ENCODE measurements around the gene ERAP2. TPM values are rescaled to one million over a fixed set of nuclear protein-coding genes. Genes with fewer than 3 reads are reported as not detected.
A peak's percentile ranks its signal among the peaks of the same experiment; 100 is the strongest.

Gene ERAP2
- total and polyA plus RNA-seq, 11 donors, result 0.99 to 30.5 (median 7.0) TPM

DNA sequence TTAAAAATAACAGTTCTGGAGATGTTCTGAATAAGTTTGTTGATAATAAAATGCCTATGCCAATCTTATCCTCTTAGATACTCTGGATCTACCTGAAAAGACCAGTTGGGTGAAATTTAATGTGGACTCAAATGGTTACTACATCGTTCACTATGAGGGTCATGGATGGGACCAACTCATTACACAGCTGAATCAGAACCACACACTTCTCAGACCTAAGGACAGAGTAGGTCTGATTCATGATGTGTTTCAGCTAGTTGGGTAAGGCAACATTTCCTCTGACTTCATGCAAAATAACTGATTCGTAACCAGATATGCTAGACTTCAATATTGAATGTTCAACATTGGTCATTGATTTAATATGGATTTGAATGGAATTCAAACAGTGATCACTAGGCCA is 27.0 kb downstream of the ERAP2 start:
- ATAC-seq, result no peak
- DNase-seq, result no peak
- TF ChIP-seq, protein P1, sequence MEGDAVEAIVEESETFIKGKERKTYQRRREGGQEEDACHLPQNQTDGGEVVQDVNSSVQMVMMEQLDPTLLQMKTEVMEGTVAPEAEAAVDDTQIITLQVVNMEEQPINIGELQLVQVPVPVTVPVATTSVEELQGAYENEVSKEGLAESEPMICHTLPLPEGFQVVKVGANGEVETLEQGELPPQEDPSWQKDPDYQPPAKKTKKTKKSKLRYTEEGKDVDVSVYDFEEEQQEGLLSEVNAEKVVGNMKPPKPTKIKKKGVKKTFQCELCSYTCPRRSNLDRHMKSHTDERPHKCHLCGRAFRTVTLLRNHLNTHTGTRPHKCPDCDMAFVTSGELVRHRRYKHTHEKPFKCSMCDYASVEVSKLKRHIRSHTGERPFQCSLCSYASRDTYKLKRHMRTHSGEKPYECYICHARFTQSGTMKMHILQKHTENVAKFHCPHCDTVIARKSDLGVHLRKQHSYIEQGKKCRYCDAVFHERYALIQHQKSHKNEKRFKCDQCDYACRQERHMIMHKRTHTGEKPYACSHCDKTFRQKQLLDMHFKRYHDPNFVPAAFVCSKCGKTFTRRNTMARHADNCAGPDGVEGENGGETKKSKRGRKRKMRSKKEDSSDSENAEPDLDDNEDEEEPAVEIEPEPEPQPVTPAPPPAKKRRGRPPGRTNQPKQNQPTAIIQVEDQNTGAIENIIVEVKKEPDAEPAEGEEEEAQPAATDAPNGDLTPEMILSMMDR (IDR thresholded peaks at IDR 0.05), result no peak
- TF ChIP-seq POLR2A (IDR thresholded peaks at IDR 0.05), result no peak
- intact Hi-C loops (cut with DNase I), result loop anchor here in 1 of 10 donors (10.0 kb wide), 1 partner anchor 148 kb away; no protein-coding TSS in a partner anchor
- Histone ChIP-seq H3K36me3 (peaks cover 0 to 89% (median 63%) of the 10 kb centered on the region in 9 donors), H3K27ac (no peak overlapping the region), H3K27me3 (no peaks in the 10 kb centered on the region), H3K4me1 (peaks cover 0 to 13% (median 0%) of the 10 kb centered on the region in 12 donors), H3K4me3 (no peak overlapping the region), H3K9me3 (no peaks in the 10 kb centered on the region)
- 98 to 100% (median 98%) methylated on average over 2 of the region's 2 CpGs for WGBS, 4 donors

DNA sequence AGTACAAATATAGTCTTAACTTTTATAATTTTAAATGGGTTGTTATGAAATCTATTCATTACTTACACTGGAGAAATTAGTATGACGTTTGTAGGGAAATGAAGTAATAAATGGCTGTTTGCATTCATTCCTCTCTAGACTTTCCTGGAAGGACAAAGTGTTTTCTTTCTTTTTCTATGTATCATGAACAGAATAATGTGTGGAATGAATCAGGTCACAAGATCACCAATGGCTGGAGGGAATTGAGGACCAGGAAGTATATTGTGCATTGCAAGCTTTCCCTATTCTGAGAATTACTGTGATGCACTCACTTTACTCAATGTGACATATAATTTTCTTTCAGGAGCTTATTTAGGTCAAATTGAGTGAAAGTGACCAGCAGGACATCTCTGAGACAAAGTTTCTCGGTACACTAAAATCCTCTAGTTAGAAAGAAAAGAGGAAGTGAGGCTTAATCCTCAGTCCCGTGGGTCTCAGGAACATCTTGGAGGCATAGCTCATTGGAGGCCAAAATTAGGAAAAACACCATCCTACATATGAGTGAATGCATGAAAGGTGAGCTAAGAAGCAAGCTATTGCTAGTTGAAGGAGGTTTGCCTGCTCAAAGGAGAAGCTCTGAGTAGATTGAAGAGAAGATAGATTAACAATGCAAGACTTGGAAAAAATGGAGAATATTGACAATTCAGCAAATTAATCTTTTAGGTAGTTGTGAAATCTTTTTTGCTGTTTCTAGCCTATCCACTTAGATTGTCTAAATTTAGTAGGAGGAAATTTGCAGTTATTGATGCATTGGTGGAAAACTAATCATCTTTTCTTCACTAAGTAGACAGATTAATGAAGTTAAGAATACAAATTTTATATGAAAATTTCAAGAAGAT is 28.0 kb downstream of the ERAP2 start:
- intact Hi-C loops (cut with DNase I), result loop anchor here in 1 of 10 donors (10.0 kb wide), 1 partner anchor 149 kb away; no protein-coding TSS in a partner anchor
- Histone ChIP-seq H3K27me3 (no peaks in the 10 kb centered on the region), H3K27ac (peak overlapping the region in 1 of 12 donors; percentile 51), H3K4me3 (no peak overlapping the region), H3K36me3 (peaks cover 0 to 90% (median 62%) of the 10 kb centered on the region in 9 donors), H3K4me1 (peaks cover 0 to 13% (median 0%) of the 10 kb centered on the region in 12 donors), H3K9me3 (no peaks in the 10 kb centered on the region)
- 60 to 81% (median 72%) methylated on average over 3 of the region's 3 CpGs for WGBS, 4 donors
- ATAC-seq (no peak), DNase-seq (no peak)
- TF ChIP-seq, protein P1 (IDR thresholded peaks at IDR 0.05), result no peak
- no peak for TF ChIP-seq POLR2A (IDR thresholded peaks at IDR 0.05)

DNA sequence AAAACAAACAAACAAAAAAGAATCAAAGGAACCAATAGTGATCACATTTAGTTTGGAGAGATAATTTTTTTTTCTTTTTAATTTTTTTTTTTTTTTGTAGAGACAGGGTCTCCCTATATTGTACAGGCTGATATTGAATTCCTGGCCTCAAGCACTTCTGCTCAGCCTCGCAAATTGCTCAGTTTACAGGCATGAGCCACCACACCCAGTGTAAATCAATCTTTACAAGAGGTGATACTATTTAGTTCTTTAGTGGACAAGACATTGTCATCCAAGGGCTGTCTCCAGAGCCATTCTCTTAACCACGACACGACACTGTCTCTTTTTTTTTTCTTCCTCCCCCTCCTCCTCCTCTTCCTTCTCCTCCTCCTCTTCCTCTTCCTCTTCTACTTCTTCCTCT is 29.6 kb downstream of the ERAP2 start:
- H3K4me3 ChIP-seq, result no peak overlapping the region
- DNase-seq (no peak), ATAC-seq (no peak)
- intact Hi-C loops (cut with DNase I), result loop anchor here in 1 of 10 donors (10.0 kb wide), 1 partner anchor 151 kb away; no protein-coding TSS in a partner anchor
- peaks cover 0 to 90% (median 62%) of the 10 kb centered on the region in 9 donors for H3K36me3 ChIP-seq
- H3K27me3 ChIP-seq, result no peaks in the 10 kb centered on the region
- peaks cover 0 to 13% (median 0%) of the 10 kb centered on the region in 12 donors for H3K4me1 ChIP-seq
- WGBS, 4 donors, result 80 to 91% (median 85%) methylated on average over 3 of the region's 3 CpGs
- H3K27ac ChIP-seq, result no peak overlapping the region
- H3K9me3 ChIP-seq, result no peaks in the 10 kb centered on the region
- TF ChIP-seq, protein P1 (IDR thresholded peaks at IDR 0.05), result no peak
- no peak for TF ChIP-seq POLR2A (IDR thresholded peaks at IDR 0.05)

DNA sequence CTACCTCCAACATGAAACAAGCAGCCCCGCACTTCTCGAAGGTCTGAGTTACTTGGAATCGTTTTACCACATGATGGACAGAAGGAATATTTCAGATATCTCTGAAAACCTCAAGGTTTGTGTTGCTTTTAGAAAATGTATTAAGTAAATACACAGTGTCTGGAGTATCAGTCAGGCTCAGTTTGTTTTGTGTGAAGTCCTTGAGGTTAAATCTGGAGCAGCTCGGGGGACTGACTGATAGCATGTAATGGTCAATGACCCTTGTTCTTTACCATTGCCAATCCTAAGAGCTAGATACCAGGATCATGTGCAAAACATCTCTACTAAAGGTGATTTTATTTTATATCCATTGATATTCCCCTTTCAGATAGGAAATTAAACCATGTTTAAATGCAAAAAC is 32.7 kb downstream of the ERAP2 start:
- DNase-seq (no peak), ATAC-seq (no peak)
- TF ChIP-seq, protein P1 (IDR thresholded peaks at IDR 0.05), result no peak
- no peak for TF ChIP-seq POLR2A (IDR thresholded peaks at IDR 0.05)
- Histone ChIP-seq H3K36me3 (peaks cover 0 to 81% (median 40%) of the 10 kb centered on the region in 9 donors), H3K4me1 (peaks cover 0 to 13% (median 0%) of the 10 kb centered on the region in 12 donors), H3K27me3 (no peaks in the 10 kb centered on the region), H3K27ac (no peak overlapping the region), H3K4me3 (no peak overlapping the region), H3K9me3 (no peaks in the 10 kb centered on the region)
- 84 to 96% (median 84%) methylated on average over 4 of the region's 4 CpGs for WGBS, 4 donors
- intact Hi-C loops (cut with DNase I), result loop anchor here in 1 of 10 donors (10.0 kb wide), 1 partner anchor 154 kb away; no protein-coding TSS in a partner anchor

Data from heart left ventricle (tissue), 16 donors.